GM18519 (cell line): ENCODE results near the gene TMEM203.

ENCODE experiments used
- ATAC-seq: cut with Tn5 transposase; IDR thresholded peaks from one replicate; pipeline ENCODE4 v1.9.1; 2021; ENCODE audit warnings: mild to moderate bottlenecking, moderate library complexity; ENCODE audit not compliant: unreplicated experiment, low FRiP score

Gene TMEM203

GRCh38 chr9:137168904-137169856 lies 36.3 kb downstream of the TMEM203 start:
- no peak for ATAC-seq

GRCh38 chr9:137168573-137168903 lies 36.9 kb downstream of the TMEM203 start:
- no peak for ATAC-seq

- ATAC-seq, result no peak
Measured at GRCh38 chr9:137167747-137168572, 37.5 kb downstream of the TMEM203 start.

GRCh38 chr9:137167277-137167746 lies 38.1 kb downstream of the TMEM203 start:
- no peak for ATAC-seq

GRCh38 chr9:137166380-137167229 lies 38.8 kb downstream of the TMEM203 start:
- no peak for ATAC-seq

GRCh38 chr9:137165250-137165836 lies 40.1 kb downstream of the TMEM203 start:
- no peak for ATAC-seq

- ATAC-seq, result no peak
Measured at GRCh38 chr9:137164370-137165249, 40.8 kb downstream of the TMEM203 start.

GRCh38 chr9:137163805-137164204 lies 41.6 kb downstream of the TMEM203 start:
- no peak for ATAC-seq

GRCh38 chr9:137163365-137163715 lies 42.1 kb downstream of the TMEM203 start:
- no peak for ATAC-seq

GRCh38 chr9:137162505-137163364 lies 42.7 kb downstream of the TMEM203 start:
- no peak for ATAC-seq

GRCh38 chr9:137161558-137162486 lies 43.6 kb downstream of the TMEM203 start:
- ATAC-seq, result no peak

GRCh38 chr9:137160716-137161557 lies 44.5 kb downstream of the TMEM203 start:
- ATAC-seq, result no peak

- no peak for ATAC-seq
Measured at GRCh38 chr9:137160054-137160425, 45.4 kb downstream of the TMEM203 start.

GRCh38 chr9:137159105-137160053 lies 46.1 kb downstream of the TMEM203 start:
- ATAC-seq, result no peak

GRCh38 chr9:137158625-137159024 lies 46.8 kb downstream of the TMEM203 start:
- ATAC-seq, result no peak
